GM21360 (cell line): Measurements from ENCODE around the gene TIGAR.

Experiments
- ATAC-seq: cut with Tn5 transposase; IDR thresholded peaks from one replicate; pipeline ENCODE4 v1.9.1; 2021; ENCODE audit warnings: mild to moderate bottlenecking, moderate library complexity; ENCODE audit not compliant: unreplicated experiment

The TIGAR gene

DNA sequence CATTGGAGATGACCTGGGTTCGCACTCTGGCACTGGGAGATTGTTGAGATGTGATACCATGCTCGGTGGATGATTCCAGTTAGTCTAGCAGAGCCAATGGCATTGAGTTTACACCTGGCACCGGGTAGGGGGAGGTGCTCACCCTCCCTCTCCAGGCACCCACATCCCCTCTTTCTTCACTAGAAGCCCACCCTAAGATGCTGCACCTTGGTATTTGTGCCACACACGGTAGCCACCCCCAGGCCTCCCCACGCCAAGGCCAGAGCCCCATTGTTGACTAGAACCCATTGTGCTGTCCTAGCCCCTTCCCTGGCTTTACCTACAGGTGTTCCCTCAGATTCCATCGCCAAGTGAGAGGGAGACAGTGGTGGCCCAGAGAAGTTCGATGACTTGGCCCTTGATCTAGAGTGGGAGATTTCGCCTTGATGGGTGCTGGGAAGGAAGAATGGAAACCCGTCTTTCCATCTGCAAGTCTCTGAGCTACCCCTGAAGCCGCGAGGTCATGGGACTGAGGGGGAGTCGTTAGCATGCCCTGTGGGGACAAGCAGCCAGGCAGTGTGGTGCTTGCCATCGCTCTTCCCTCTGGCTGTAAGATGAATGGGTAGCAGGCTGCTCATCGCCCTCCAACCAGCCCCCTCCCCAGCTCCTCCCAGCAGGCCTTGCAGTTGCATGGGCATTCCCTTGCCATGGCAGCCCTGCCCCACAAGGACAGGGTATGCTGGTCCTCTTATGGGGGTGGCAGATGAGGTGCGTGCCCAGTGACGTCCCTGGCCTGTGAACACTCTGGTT, 38.7 kb upstream of the TIGAR start:
- ATAC-seq = no peak

DNA sequence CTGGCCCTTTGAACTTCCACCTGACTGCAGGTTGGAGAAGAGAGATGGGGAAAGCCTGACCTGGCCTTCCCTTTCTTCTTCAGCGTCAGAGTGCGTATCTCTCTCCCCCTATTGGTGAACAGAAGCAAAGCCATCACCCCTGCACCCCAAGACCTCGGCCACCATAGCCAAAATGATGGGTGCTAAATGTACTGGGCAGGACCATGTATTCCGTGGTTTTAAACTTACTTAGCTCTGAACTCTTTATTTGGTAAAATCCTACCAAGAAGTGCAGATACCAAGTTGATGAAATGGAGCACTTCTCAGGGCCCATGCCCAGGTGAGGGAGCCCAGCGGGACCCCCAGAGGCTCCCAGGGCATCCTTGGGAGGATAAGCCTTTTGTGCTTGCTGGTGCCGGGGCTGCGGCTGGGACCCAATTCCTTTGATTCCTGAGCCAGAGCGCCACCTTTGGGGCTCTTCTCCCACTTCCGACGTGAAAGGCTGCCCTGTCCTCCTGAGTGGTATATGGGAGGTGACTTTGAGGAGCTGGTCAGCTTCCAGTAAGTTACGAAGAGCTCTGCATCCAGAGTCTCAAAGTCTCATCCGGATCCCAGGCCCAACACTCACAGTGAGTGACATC, 38.0 kb upstream of the TIGAR start:
- no peak for ATAC-seq

DNA sequence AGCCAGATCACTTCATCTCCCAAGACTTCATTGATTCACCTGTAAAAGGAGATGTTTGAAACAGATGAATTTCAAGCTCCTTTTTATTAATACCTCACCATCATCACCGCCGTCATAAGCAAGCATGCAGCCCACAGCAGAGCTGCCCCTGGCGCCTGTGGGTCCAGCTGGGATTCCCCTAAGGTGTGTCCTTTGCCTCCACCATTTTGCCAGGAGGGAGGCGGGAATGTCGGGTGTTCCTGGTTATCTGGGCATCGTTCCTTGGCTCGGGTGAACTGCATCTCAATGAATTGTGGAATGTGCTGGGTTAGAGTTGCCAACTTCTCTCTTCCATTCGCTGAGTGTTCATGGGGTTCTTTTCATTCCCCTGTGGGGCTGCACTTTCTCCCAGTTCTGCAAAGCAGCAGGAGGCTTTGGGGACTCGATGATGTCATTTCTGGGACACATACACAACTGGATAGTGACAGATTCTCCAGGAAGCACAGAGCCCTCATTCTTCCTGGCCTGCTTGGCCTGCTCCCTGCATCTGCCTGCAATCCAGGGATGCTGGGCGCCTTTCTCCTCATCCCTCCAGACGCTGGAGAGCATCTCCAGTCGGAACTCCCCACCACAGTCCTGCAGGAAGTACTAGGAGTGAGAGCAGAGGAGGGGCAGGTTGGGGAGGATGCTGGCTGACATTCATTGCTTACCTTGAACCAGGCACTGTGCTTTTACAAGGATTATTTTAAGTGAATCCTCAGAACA, 37.3 kb upstream of the TIGAR start:
- no peak for ATAC-seq

DNA sequence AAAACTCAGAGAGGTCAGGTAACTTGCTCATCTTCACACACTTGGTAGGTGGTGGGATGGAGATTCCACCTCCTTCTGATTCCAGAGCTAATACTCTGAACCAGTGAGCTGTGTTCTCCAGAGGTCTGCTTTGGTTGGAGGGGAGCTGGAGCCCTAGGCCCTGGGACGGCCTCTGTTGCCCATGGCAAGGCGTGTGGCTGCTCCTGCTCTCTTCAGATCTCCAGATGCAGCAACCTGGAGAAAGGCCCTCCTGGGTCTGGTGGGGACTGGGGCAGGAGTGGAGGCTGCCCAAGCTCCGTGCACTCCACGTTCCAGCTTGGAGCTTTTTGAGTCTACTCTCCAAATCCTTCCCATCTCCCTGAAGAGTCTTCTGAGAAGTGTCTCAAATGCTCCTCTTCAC, 36.7 kb upstream of the TIGAR start:
- ATAC-seq = no peak

DNA sequence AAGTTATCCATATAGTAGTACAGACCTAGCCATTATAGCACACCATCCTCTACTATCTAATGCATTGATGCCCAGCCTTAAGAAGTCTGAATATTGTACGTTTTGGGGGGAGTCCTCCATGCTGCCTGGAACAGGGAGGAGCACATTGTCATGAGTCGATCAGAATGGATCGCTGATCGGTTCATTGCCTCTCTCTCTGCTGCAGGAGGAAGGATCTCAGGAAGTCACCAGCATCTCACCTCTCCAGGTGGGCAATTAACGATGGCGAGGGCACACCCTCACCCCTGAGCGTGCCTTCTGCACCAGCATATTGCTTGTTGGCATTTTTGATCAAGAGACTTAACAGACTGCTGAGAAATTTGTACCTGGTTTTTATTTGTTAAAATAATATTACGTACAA, 35.9 kb upstream of the TIGAR start:
- ATAC-seq = no peak

DNA sequence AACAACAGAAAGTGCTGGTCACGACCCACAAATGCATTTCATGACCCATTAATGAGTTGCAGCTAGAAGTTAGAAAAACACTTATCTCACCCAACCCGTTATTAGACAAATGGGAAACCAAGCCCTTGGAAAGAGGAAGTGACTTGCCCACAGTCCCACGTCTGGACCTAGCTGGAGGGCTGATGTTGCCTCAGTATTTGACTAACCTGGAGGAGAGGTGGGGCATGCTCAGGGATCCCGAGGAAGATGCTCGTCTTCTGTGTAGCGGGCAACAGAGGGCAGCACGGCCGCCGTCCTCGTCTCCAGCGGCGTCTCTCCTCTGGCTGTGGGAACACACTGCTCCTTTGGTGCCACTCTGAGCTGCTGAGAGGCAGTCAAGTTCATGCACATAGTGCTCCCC, 34.8 kb upstream of the TIGAR start:
- no peak for ATAC-seq

DNA sequence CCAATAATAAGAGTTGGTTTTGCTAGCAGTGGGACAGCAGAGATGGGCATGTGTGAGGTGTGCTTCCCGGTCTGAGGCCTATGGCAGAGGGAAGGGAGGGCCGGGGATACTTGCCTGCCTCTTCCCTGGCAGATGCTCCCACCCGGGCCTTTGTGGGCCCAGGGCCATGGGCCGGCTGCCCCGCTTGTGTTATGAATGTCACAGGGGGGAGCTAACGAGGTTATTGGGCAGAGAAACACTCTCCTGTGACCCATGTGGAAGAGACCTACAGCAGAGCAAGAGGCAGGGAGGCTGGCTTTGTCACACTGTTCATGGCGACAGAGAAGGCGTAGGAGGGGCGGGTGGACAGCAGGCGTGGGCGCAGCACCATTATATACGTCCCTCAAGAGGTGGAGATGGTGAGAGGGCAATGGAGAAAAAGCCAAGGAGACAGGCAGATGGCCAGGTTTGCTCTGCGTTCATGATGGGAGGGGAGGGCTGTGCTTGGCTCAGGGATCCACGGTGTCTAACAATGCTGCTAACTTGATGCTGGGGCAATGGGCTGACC, 34.2 kb upstream of the TIGAR start:
- ATAC-seq = no peak

DNA sequence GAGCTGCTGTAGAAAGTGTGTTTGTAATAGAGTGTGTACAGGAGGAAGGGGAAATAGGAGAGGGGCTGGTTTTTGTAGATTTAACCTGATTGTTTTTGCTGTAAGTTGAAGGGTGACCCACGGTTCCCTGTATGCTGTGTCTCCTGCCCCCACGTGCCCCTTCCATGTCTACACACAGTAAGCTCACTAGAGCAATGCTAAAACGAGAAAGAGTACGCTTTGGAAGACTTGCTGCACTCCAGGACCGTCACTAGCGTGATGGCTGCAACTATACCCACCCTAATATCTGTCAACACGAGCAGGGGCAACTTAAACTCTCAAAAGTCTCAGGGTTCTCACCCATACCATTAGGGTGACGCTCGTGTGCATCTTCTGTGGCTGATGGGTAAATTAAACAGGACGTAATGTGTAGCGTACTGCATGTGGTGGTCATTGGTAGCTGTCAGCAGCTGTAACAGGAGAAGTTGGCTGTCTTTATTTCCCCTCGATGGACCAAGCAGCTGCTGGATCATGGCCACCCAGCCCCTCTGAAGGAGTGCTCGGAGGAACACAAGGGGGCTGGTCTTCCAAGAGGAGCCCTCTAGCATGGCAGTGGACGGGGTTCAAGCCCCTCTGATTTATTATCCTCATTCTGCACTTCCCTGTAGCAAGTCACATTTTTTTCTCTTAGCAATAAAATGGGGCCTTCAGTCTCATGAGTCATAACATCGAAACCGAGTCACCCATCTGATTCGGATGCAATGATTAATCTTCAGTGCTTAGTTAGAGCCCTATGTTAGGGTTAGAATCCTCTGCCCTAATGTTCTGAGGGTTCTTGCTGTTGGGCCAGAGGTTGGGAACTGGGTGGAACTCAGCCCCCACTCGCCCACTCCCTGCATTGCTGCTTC, 33.4 kb upstream of the TIGAR start:
- no peak for ATAC-seq

DNA sequence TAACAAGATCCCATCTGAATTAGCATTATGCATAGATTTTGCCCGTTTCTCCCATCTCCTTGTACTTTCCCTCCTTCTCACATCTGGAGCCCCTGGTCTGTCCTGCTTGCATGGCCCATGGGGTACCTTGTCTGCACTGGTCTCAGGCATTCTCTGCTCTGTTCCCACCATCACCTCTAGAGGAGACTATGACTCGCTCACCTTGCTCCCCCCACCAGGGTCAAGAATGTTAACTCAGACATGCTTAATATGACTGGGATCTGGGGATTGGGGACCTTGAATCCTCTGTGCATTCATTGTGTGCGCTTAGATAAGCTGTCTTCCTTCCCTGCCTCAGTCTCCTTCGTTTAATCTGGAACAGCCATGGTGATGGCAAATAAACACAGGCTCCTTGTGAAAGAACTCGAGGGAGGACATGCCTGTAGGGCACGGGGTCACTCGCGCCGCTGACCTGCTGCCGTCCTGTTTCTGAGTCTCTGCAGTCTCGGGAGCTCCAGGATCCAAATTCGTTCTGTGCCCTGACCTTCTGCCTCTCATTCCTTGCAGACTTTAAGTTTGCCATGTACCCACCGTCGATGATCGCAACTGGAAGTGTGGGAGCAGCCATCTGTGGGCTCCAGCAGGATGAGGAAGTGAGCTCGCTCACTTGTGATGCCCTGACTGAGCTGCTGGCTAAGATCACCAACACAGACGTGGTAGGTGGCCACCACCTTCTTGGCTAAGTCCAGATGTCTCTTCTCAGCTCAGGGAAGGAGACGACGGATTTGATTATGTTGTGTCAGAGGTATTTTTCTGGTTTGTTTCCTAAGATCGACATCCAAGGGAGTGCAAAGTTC, 32.5 kb upstream of the TIGAR start:
- ATAC-seq = no peak

DNA sequence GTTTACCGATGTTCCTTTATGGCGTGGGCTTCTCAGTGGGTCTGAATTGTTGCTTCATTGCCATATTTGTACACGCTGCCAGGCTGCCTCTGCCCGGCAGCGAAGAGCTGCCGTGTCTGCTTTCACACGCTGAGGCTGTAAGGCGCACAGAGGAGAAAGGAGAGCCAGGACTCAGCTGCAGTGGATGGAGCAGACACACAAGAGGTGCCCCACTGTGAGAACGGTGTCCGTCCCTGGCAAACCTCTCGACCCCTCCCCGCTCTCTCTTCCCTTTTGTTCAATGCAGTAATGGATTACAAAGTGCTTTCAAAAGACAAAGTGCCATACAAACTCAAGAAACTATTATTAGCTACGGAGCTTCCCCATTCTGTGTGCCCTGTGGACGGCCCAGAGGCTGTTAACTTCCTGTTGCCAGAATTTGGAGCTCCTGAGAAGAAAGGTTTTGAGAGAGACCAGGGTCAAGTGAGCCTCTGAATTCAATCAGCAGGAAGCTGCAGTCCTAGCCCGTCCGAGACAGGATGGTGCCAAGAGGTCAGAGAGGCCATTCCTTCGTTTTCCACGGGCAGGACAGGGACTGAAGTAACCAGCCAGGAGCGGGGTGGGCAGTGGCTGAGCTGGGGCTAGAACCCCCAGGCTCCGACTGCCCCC, 31.7 kb upstream of the TIGAR start:
- no peak for ATAC-seq

DNA sequence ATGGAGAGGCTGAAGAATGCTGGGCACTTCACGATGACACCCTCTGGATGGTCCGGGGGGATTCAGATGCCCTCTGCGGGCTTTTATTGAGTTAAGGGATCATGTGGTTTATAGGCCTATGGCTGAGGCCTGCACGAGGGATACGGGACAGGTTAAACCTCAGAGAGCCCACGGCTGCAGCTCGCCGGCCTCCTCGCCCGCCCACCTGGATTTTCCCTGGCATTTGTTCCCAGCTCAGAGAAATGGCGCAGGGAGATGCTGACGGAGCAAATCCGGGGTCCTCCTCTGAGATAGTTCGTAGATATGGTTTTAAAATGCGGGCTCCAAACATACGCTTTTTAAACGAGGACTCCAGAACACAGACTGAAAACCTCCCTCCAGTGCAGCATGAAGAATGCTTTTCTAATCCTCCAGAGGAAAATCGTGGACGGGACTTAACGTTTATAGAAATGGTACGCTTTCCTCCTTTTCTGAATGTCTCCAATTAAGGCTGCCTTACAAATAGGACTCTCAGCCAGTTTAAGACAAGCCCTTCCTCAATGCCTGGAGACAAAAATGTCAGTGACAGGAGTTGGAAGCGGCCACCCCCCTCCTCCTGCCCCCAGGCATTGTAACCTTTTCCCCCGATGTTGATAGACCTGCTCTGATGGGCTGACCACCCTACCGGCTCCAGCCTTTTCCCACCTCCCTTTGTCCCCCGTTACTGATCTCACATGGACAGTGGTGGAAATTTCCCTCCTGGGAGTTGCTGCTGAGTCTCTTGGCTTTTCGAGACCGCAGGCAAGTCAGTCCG, 30.8 kb upstream of the TIGAR start:
- ATAC-seq = no peak

DNA sequence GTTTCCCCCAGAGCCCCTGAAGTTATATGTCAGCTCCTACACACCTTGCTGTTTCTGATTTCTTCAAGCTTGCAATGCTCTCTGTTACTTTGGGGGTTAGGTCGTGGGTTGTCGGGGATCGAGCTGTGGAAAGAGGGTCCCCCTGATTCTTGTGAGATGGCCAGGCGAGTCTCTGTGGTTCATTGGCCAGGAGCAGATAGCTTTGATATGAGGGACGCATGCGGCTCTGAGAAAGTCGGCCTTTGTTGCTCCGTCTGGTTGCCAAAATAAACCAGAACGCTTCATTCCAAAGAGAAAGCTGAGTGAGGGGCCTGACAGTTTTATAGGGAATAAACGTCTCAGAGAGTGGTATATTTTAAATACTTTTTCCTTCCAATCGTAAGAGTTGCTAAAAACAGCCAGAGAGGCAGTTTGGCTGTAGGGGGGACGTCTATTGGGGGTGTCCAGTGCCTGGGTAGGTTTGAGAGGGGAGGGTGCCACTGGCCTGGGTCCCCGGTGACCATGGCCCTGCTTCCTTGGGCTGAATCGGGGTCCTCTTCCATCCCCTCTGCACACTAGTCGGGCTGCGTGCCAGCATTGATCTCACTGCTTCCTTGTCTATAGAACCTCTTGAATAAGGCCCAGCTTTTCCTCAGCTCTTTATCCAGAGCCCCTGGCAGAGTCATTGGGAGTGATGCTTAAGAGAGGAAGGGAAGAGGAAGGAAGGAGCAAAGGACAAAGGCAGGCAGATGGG, 28.5 kb upstream of the TIGAR start:
- no peak for ATAC-seq

DNA sequence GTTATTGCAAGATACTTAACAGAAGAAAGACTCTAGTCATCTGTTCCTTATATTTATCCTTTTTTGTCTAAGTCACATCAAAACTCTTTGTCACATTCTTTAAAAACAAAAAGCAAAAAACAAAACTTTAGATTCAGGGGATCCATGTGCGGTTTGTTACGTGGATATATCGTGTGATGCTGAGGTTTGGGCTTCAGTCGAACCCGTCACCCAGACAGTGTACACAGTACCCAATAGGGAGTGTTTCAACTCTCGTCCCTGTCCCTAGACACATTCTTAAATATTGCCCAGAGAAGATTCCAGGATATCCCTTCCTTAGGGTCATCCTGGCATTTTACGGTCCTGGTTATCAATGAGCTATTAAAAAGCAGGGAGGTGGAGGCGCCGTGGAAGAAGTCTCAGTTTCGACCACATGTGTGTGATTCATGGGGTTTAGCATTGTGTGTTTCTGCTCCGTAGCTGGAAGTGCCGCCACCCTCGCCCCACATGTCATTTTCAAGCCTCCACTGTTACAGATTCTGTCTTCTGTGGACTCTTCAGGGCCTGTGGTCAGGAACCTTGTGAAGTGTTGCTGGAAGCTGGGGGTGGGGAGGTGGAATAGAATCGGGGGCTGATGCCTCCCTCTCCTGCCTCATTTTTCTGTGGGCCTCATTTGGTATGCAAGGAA, 27.6 kb upstream of the TIGAR start:
- no peak for ATAC-seq

DNA sequence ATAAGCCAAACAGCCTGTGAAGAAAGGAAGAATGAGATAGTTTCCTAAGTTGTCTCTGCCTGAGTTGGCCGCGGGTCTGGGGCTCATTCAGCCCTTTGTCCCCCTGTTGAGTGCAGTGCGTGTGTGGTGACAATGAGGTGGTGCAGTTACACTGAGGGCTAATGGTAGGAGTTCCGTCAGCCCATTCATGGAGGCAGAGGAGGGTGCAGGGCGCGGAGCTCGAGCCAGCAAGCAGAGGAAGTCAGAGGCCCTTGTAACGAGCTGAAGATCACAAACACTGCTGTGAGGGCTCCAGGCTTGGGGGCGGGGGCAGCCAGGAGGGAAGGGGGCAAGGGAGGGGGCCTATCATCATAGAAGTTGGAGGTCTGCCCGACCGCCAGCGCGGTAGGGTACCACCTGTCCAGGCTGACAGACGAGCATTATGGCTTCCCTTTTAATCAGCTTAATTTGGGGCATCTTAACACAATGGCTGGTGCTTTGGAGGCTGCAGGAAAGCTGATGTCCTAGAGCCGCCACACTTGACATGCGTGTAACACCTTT, 27.0 kb upstream of the TIGAR start:
- no peak for ATAC-seq

DNA sequence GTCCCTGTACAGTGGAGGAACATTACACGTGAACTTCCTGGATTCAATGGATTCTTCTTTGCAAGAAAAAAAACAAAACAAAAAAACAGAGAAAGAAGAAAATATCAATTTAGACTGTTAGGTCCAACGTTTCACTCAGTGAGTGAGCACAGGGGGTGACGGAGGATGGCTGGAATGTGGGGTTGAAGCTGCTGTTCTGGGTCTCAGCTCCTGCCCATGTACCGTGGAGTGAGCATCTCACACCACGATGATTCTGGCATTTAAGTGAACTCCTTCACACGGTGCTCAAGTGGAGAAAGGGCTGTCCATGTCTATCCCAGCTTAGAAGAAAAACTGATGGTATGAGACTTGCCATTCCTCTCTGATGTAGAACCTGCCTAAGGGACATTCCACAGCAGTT, 24.3 kb upstream of the TIGAR start:
- ATAC-seq = no peak

DNA sequence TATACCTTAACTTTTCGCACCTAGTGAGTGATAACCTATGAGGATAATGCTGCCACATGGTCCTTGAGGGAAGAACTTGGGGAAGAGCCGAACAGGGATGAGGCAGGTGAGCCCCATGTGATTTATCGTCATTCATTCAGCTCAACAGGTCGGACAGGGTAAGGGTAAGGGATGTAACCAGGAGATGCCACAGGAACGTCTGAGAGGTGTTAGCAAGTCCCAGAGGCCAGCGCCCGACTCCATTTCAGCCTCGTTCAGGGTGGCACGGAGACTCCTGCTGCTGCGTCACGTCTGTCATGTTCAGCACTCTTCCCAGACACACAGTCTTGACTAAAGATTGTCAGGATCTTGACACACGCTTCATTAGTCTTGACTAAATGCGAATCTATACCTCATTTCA, 23.4 kb upstream of the TIGAR start:
- ATAC-seq = no peak

DNA sequence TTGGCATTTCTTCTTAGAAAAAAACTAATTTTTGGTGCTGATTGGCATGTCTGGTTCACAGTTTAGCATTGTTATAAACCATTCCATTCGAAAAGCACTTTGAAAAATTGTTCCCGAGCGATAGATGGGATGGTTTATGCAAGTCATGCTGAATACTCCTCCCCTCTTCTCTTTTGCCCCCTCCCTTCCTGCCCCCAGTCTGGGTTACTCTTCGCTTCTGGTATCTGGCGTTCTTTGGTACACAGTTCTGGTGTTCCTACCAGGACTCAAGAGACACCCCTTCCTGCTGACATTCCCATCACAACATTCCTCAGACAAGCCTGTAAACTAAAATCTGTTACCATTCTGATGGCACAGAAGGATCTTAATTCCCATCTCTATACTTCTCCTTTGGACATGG, 20.1 kb upstream of the TIGAR start:
- ATAC-seq = no peak
